CD14-positive monocyte (primary cell): ENCODE data around the gene NKX6-2. TPM values are rescaled to one million over a fixed set of nuclear protein-coding genes. Genes with fewer than 3 reads are reported as not detected.

ENCODE experiments used
- DNase-seq, 3 donors: peaks; one replicate each; pipeline ENCODE4 v3.0.0-alpha.2; 2011 to 2022
- H2AFZ ChIP-seq: 2 replicates; pipeline ENCODE4 v1.6.0; 2012; ENCODE audit warnings: mild to moderate bottlenecking, low read depth, low read length, inconsistent platforms; ENCODE audit not compliant: insufficient read depth, poor library complexity, severe bottlenecking
- H3K27ac ChIP-seq, 2 donors: 1 replicate in 1 of 2; 2 replicates in 1 of 2; pipeline ENCODE4 v1.5.1; 2012 to 2013; ENCODE audit warnings: low read length in 2 of 2, control low read depth in 1 of 2, inconsistent platforms in 1 of 2, low read depth in 1 of 2, mild to moderate bottlenecking in 1 of 2
- H3K27me3 ChIP-seq, 2 donors: one replicate each; pipeline versions ENCODE4 v1.6.0 to v1.6.1; 2011 to 2013; ENCODE audit warnings: low read length in 2 of 2; ENCODE audit not compliant: control insufficient read depth in 2 of 2, insufficient read depth in 2 of 2
- H3K36me3 ChIP-seq, 2 donors: replicated peaks in 1 of 2; 1 replicate in 1 of 2; 2 replicates in 1 of 2; pipeline versions ENCODE4 v1.5.1 to v1.6.1; 2012 to 2013; ENCODE audit warnings: low read length in 2 of 2, control low read depth in 1 of 2, inconsistent platforms in 1 of 2, mild to moderate bottlenecking in 1 of 2; ENCODE audit not compliant: insufficient read depth in 2 of 2, control insufficient read depth in 1 of 2
- H3K4me1 ChIP-seq, 2 donors: 1 replicate in 1 of 2; 2 replicates in 1 of 2; pipeline versions ENCODE4 v1.5.1 to v1.6.1; 2012 to 2013; ENCODE audit warnings: low read length in 2 of 2, control low read depth in 1 of 2, inconsistent platforms in 1 of 2, mild to moderate bottlenecking in 1 of 2, moderate library complexity in 1 of 2; ENCODE audit not compliant: insufficient read depth in 2 of 2, control insufficient read depth in 1 of 2
- H3K4me2 ChIP-seq: replicated peaks from 2 replicates; pipeline ENCODE3; 2012; ENCODE audit warnings: low read length, moderate library complexity, mild to moderate bottlenecking; ENCODE audit not compliant: poor library complexity, severe bottlenecking; ENCODE audit errors: extremely low read depth
- H3K4me3 ChIP-seq, 3 experiments: fragments of 200-600 bp in 1 of 3; sonication (generic) in 1 of 3; replicated peaks in 1 of 3; 1 replicate in 2 of 3; 2 replicates in 1 of 3; pipeline ENCODE4 v1.5.1; 2011 to 2013; ENCODE audit warnings: low read length in 3 of 3, mild to moderate bottlenecking in 3 of 3, control low read depth in 2 of 3, low read depth in 2 of 3, inconsistent platforms in 1 of 3, moderate library complexity in 1 of 3
- H3K79me2 ChIP-seq: 2 replicates; pipeline ENCODE4 v1.6.0; 2012; ENCODE audit warnings: mild to moderate bottlenecking, control low read depth, inconsistent platforms, low read length, moderate library complexity; ENCODE audit not compliant: insufficient read depth
- H3K9ac ChIP-seq: 2 replicates; pipeline ENCODE4 v1.6.0; 2017; ENCODE audit warnings: low read length, mild to moderate bottlenecking; ENCODE audit not compliant: insufficient read depth, poor library complexity, severe bottlenecking
- H3K9me3 ChIP-seq, 2 donors: replicated peaks in 1 of 2; 1 replicate in 1 of 2; 2 replicates in 1 of 2; pipeline versions ENCODE4 v1.5.1 to v1.6.1; 2012 to 2013; ENCODE audit warnings: low read length in 2 of 2, control low read depth in 1 of 2; ENCODE audit not compliant: control insufficient read depth in 1 of 2, insufficient read depth in 1 of 2
- H4K20me1 ChIP-seq: 2 replicates; pipeline ENCODE4 v1.6.0; 2012; ENCODE audit warnings: mild to moderate bottlenecking, low read length, control low read depth, moderate library complexity; ENCODE audit not compliant: insufficient read depth
- H3K27ac Mint-ChIP-seq, 7 donors: one replicate each; pipeline ENCODE4 v1.8.0; 2020; ENCODE audit warnings: mild to moderate bottlenecking in 7 of 7, mixed read lengths in 7 of 7, moderate library complexity in 6 of 7, inconsistent platforms in 2 of 7
- H3K27me3 Mint-ChIP-seq, 3 donors: one replicate each; pipeline ENCODE4 v1.8.0; 2021 to 2022; ENCODE audit warnings: low read depth in 3 of 3, mild to moderate bottlenecking in 3 of 3, mixed read lengths in 3 of 3, moderate library complexity in 3 of 3, inconsistent platforms in 1 of 3
- H3K36me3 Mint-ChIP-seq, 2 donors: one replicate each; pipeline ENCODE4 v1.8.0; 2020; ENCODE audit warnings: mixed read lengths in 2 of 2, inconsistent platforms in 1 of 2, mild to moderate bottlenecking in 1 of 2
- H3K4me1 Mint-ChIP-seq: one replicate; pipeline ENCODE4 v1.8.0; 2020; ENCODE audit warnings: mild to moderate bottlenecking, mixed read lengths
- H3K4me3 Mint-ChIP-seq, 2 donors: one replicate each; pipeline ENCODE4 v1.8.0; 2020; ENCODE audit warnings: mild to moderate bottlenecking in 2 of 2, mixed read lengths in 2 of 2, moderate library complexity in 1 of 2
- H3K9me3 Mint-ChIP-seq, 7 donors: one replicate each; pipeline ENCODE4 v1.8.0; 2020 to 2022; ENCODE audit warnings: mixed read lengths in 7 of 7, mild to moderate bottlenecking in 6 of 7, moderate library complexity in 6 of 7, inconsistent platforms in 2 of 7
- CTCF ChIP-seq: fragments of 200-600 bp; IDR thresholded peaks from one replicate; pipeline ENCODE4 v1.8.0; 2022; ENCODE audit warnings: antibody characterized with exemption, mild to moderate bottlenecking
- WGBS: methylation state at CpG from one replicate; pipeline ENCODE4 v1.1.5; 2013; ENCODE audit warnings: missing lambda C conversion rate; ENCODE audit not compliant: insufficient coverage; 5-methylcytosine and 5-hydroxymethylcytosine counted together
- intact Hi-C, 2 donors: fragments of 100-400 bp; cut with micrococcal nuclease; formaldehyde crosslinking; loops; one replicate each; pipeline versions ENCODE4 v1.15.0 to v1.15.1; 2023
- polyA plus RNA-seq, 3 donors: library from polyadenylated mRNA; depleted of rRNA in 1 of 3; unstranded in 2 of 3; stranded (reverse) in 1 of 3; fragments of 300-500 nt in 2 of 3; fragments of >200 nt in 1 of 3; fragmentation: Illumina TruSeq in 2 of 3; gene quantifications; 1 replicate in 2 of 3; 2 replicates in 1 of 3; pipeline ENCODE4 v1.2.3, GENCODE V29; 2012 to 2021

Gene NKX6-2
- polyA plus RNA-seq, 3 donors = not detected

DNA sequence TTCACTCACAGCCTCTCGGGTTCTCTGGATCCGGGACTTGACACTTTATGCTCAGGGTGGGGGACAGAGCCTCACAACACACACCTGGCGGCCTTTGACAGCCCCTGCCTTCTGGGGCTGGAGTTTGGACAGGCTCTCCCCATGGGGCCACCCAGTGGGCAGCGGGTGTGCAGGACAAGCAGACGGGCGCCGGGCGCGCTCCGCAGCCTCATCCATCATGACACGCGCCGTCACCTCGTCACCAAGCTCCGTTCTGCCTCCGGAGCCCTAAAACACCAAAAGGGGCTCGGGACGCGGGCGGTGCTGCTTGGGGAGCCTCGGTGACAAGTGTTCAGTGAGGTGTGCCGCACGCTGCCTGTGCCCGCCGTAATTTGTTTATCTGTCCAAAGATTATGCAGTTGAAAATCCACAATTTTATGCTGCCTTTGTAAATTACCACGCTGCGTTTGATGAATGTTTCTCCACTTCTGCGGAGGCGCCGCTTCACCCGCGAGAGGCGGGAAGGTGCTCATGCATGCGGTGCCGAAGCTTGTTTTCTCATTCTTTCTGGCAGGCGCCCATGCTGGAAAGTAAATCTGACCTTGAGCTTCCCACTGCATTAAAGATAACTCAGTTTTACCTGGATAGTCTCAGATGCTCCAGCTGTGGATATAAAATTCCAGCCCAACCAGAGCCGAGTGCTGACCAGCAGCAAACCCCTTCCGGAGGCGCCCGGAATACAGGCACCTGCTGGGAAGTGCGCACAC, 6.2 kb downstream of the NKX6-2 start:
- intact Hi-C loops = no loop called here
- WGBS = 98% methylated on average over 37 of the region's 41 CpGs
- peaks cover 0 to 7% (median 4%) of the 10 kb centered on the region in 7 donors for H3K9me3 Mint-ChIP-seq
- peaks cover 5% of the 10 kb centered on the region for H4K20me1 ChIP-seq
- peaks cover 6 to 15% of the 10 kb centered on the region in 2 donors for H3K27me3 ChIP-seq
- H3K9ac ChIP-seq = no peak overlapping the region
- no peak overlapping the region for H3K4me3 ChIP-seq
- peaks cover 4% of the 10 kb centered on the region for H3K4me1 Mint-ChIP-seq
- H3K79me2 ChIP-seq = no peaks in the 10 kb centered on the region
- peaks cover 19 to 24% (median 23%) of the 10 kb centered on the region in 3 donors for H3K27me3 Mint-ChIP-seq
- peaks cover 0 to 5% of the 10 kb centered on the region in 2 donors for H3K9me3 ChIP-seq
- no peak for DNase-seq
- no peak for TF ChIP-seq CTCF
- H3K4me2 ChIP-seq = no peak overlapping the region
- H2AFZ ChIP-seq = no peak overlapping the region
- no peaks in the 10 kb centered on the region for H3K4me1 ChIP-seq
- no peak overlapping the region for H3K27ac ChIP-seq
- H3K4me3 Mint-ChIP-seq = no peak overlapping the region
- no peak overlapping the region for H3K27ac Mint-ChIP-seq
- peaks cover 49 to 51% of the 10 kb centered on the region in 2 donors for H3K36me3 ChIP-seq
- H3K36me3 Mint-ChIP-seq = peaks cover 50 to 72% of the 10 kb centered on the region in 2 donors

GRCh38 chr10:132777441-132777840, 8.5 kb downstream of the NKX6-2 start:
- Histone ChIP-seq H3K27me3 (no peaks in the 10 kb centered on the region), H3K4me3 (no peak overlapping the region), H3K9me3 (no peaks in the 10 kb centered on the region), H4K20me1 (no peaks in the 10 kb centered on the region), H3K9ac (no peak overlapping the region), H3K4me1 (no peaks in the 10 kb centered on the region), H3K4me2 (no peak overlapping the region), H3K27ac (no peak overlapping the region), H3K79me2 (no peaks in the 10 kb centered on the region), H2AFZ (no peak overlapping the region), H3K36me3 (peaks cover 41 to 48% of the 10 kb centered on the region in 2 donors)
- WGBS = over 99% methylated on average over 13 of the region's 14 CpGs
- Mint-ChIP-seq H3K9me3 (peaks cover 0 to 3% (median 0%) of the 10 kb centered on the region in 7 donors), H3K27ac (no peak overlapping the region), H3K36me3 (peaks cover 41 to 67% of the 10 kb centered on the region in 2 donors), H3K27me3 (peaks cover 3 to 4% (median 3%) of the 10 kb centered on the region in 3 donors), H3K4me1 (no peaks in the 10 kb centered on the region), H3K4me3 (no peak overlapping the region)
- intact Hi-C loops = no loop called here
- no peak for TF ChIP-seq CTCF
- DNase-seq = no peak
